Thymus (tissue), 11 donors: ENCODE measurements around the gene FSTL5. TPM values are rescaled to one million over a fixed set of nuclear protein-coding genes. Genes with fewer than 3 reads are reported as not detected.

Source experiments
- DNase-seq, 9 donors: peaks; one replicate each; pipeline ENCODE4 v3.0.0-alpha.2; 2013; ENCODE audit warnings: low spot score in 9 of 9, low read depth in 6 of 9, missing footprints in 1 of 9
- H3K27ac ChIP-seq, 2 donors: one replicate each; pipeline ENCODE4 v1.5.1; 2013; ENCODE audit warnings: control low read depth in 1 of 2, low read depth in 1 of 2, low read length in 1 of 2, mild to moderate bottlenecking in 1 of 2, moderate library complexity in 1 of 2
- H3K27me3 ChIP-seq, 2 donors: one replicate each; pipeline ENCODE4 v1.5.1; 2013; ENCODE audit warnings: low read length in 1 of 2; ENCODE audit not compliant: control insufficient read depth in 2 of 2, insufficient read depth in 1 of 2
- H3K36me3 ChIP-seq, 2 donors: one replicate each; pipeline ENCODE4 v1.5.1; 2013; ENCODE audit warnings: low read length in 1 of 2, mild to moderate bottlenecking in 1 of 2, moderate library complexity in 1 of 2; ENCODE audit not compliant: control insufficient read depth in 2 of 2, insufficient read depth in 2 of 2
- H3K4me1 ChIP-seq, 2 donors: one replicate each; pipeline ENCODE4 v1.5.1; 2013; ENCODE audit warnings: low read length in 2 of 2; ENCODE audit not compliant: control insufficient read depth in 2 of 2, insufficient read depth in 2 of 2
- H3K4me3 ChIP-seq, 2 donors: one replicate each; pipeline ENCODE4 v1.5.1; 2013; ENCODE audit warnings: low read length in 2 of 2, control low read depth in 1 of 2, mild to moderate bottlenecking in 1 of 2
- H3K9me3 ChIP-seq, 2 donors: one replicate each; pipeline ENCODE4 v1.5.1; 2013; ENCODE audit warnings: low read length in 1 of 2, mild to moderate bottlenecking in 1 of 2; ENCODE audit not compliant: control insufficient read depth in 2 of 2, insufficient read depth in 1 of 2
- WGBS: extraction: QIAGEN DNeasy Blood & Tissue Kit; methylation state at CpG from one replicate; pipeline ENCODE4 v1.1.7; 2013; 5-methylcytosine and 5-hydroxymethylcytosine counted together
- polyA plus RNA-seq: library from polyadenylated mRNA; stranded (reverse); fragments of 200-250 nt; gene quantifications from one replicate; pipeline ENCODE4 v1.2.3, GENCODE V29; 2013
- total RNA-seq: library from RNA; stranded (reverse); fragments of 120-200 nt; gene quantifications from one replicate; pipeline ENCODE4 v1.2.4, GENCODE V29; 2013
- donor health status: healthy.

The FSTL5 gene
- total and polyA plus RNA-seq, 2 donors, result 0.05 to 0.07 TPM

DNA sequence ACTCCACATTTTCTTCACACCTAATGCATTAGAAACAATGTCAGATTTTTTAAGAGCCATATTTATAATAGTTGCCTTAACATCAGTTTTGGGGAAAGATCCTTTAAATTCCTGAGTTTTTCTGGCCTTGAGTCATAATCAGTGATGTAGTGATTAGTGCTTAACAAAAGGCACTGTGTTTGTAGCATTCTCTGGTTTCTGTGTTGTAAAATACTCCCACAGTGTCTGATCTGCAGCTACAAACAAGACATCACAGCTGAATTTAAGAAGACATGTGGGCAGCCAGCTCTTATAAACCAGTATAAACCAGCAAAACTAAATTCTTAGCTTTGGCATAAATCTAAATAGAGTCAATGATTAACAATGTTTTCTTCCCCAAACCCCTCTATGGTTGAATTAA is 233.8 kb downstream of the FSTL5 start:
- no peaks in the 10 kb centered on the region for H3K9me3 ChIP-seq
- no peaks in the 10 kb centered on the region for H3K27me3 ChIP-seq
- DNase-seq, result no peak
- no peaks in the 10 kb centered on the region for H3K36me3 ChIP-seq
- no peak overlapping the region for H3K4me3 ChIP-seq
- H3K4me1 ChIP-seq, result no peaks in the 10 kb centered on the region
- H3K27ac ChIP-seq, result no peak overlapping the region

- H3K36me3 ChIP-seq, result no peaks in the 10 kb centered on the region
- WGBS, result 90% methylated on average over 6 of the region's 6 CpGs
- no peaks in the 10 kb centered on the region for H3K9me3 ChIP-seq
- H3K4me3 ChIP-seq, result no peak overlapping the region
- no peak overlapping the region for H3K27ac ChIP-seq
- DNase-seq, result no peak
- H3K4me1 ChIP-seq, result no peaks in the 10 kb centered on the region
- no peaks in the 10 kb centered on the region for H3K27me3 ChIP-seq
Observed at GRCh38 chr4:161926033-161926828, 237.6 kb downstream of the FSTL5 start.

GRCh38 chr4:161920304-161921052 is 243.3 kb downstream of the FSTL5 start:
- H3K4me3 ChIP-seq, result no peak overlapping the region
- H3K4me1 ChIP-seq, result no peaks in the 10 kb centered on the region
- no peaks in the 10 kb centered on the region for H3K27me3 ChIP-seq
- no peaks in the 10 kb centered on the region for H3K36me3 ChIP-seq
- no peak for DNase-seq
- H3K9me3 ChIP-seq, result no peaks in the 10 kb centered on the region
- no peak overlapping the region for H3K27ac ChIP-seq
- 89% methylated on average over 3 of the region's 3 CpGs for WGBS

DNA sequence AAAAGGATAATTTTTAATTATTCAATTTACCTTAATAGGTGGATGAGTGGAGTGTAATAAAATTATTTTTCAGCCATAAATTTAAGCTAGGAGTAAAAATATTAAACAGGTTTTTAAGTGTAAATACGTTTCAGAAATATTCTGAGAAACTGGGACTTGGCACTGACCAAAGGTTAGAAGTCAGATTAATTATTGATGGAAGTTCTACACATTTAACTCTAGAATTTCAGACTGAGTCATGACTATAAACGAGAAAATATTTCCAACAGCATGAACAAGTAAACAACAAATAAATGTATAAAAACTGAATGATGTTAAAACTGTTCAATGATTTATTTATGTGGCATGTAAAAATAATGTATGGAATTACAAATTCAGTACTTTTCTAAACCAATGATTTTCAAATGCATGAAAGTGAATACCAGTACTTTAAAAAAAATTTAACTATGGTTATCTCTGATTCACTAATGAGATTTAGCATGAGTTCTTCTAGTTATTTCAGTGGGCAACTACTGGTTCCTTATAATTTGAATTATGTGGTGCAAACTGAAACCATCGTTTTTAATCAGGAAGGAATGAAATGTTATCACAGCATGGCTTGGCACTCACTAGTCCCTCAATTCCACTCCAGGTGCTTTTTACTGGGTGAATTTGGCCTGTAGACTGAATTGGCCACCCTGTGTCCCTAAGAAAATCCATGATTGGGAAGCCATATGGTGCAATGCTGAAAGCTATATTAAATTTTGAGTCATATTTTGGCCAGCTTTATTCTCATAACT is 244.2 kb downstream of the FSTL5 start:
- DNase-seq, result no peak
- Histone ChIP-seq H3K4me3 (no peak overlapping the region), H3K36me3 (no peaks in the 10 kb centered on the region), H3K4me1 (no peaks in the 10 kb centered on the region), H3K9me3 (no peaks in the 10 kb centered on the region), H3K27me3 (no peaks in the 10 kb centered on the region), H3K27ac (no peak overlapping the region)
- 62% methylated on average over 3 of the region's 3 CpGs for WGBS

- H3K4me1 ChIP-seq, result no peaks in the 10 kb centered on the region
- peaks cover 0 to 4% of the 10 kb centered on the region in 2 donors for H3K9me3 ChIP-seq
- 84% methylated on average over 1 of the region's 1 CpG for WGBS
- no peak for DNase-seq
- H3K36me3 ChIP-seq, result no peaks in the 10 kb centered on the region
- H3K4me3 ChIP-seq, result no peak overlapping the region
- no peaks in the 10 kb centered on the region for H3K27me3 ChIP-seq
- H3K27ac ChIP-seq, result no peak overlapping the region
Observed at GRCh38 chr4:161916035-161916434, 247.8 kb downstream of the FSTL5 start.

- Histone ChIP-seq H3K4me3 (no peak overlapping the region), H3K27me3 (no peaks in the 10 kb centered on the region), H3K9me3 (no peaks in the 10 kb centered on the region), H3K36me3 (no peaks in the 10 kb centered on the region), H3K4me1 (no peaks in the 10 kb centered on the region), H3K27ac (no peak overlapping the region)
- no peak for DNase-seq
- WGBS, result 88% methylated on average over 2 of the region's 2 CpGs
Observed at GRCh38 chr4:161907590-161907955, 256.2 kb downstream of the FSTL5 start.

- Histone ChIP-seq H3K27me3 (no peaks in the 10 kb centered on the region), H3K27ac (no peak overlapping the region), H3K36me3 (no peaks in the 10 kb centered on the region), H3K9me3 (no peaks in the 10 kb centered on the region), H3K4me3 (no peak overlapping the region), H3K4me1 (no peaks in the 10 kb centered on the region)
- no peak for DNase-seq
- 89% methylated on average over 4 of the region's 4 CpGs for WGBS
Observed at GRCh38 chr4:161906836-161907589, 256.8 kb downstream of the FSTL5 start.

DNA sequence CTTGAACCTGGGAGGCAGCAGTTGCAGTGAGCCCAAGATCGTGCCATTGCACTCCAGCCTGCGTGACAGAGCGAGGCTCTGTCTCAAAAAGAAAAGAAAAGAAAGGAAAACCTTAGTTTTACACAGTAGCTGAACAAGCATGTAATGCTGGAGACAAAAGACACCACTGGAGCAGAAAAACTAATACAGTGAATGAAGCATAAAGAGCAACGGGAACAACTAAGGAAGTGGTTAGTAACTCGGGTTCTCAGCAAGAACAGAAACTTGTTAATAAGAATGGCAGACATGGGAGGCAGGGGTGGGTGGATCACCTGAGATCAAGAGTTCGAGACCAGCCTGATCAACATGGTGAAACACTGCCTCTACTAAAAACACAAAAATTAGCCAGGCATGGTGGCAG is 263.7 kb downstream of the FSTL5 start:
- WGBS, result 79% methylated on average over 6 of the region's 6 CpGs
- H3K36me3 ChIP-seq, result no peaks in the 10 kb centered on the region
- no peaks in the 10 kb centered on the region for H3K9me3 ChIP-seq
- no peaks in the 10 kb centered on the region for H3K27me3 ChIP-seq
- no peak overlapping the region for H3K27ac ChIP-seq
- no peak for DNase-seq
- H3K4me1 ChIP-seq, result no peaks in the 10 kb centered on the region
- no peak overlapping the region for H3K4me3 ChIP-seq
